ENCODE data around the gene TNRC18. TPM values are rescaled to one million over a fixed set of nuclear protein-coding genes. Genes with fewer than 3 reads are reported as not detected.

Gene TNRC18
- total RNA-seq, 1 experiment from 2014 or later, result 91.7 TPM

GRCh38 chr7:5429857-5430611 lies 6.4 kb upstream of the TNRC18 start:
- intact Hi-C loops (cut with micrococcal nuclease; ENCODE audit: unreplicated experiment), result no loop called here
- H3K9me3 ChIP-seq (ENCODE audit: low read depth, low read length, poor library complexity, severe bottlenecking), result no peaks in the 10 kb centered on the region
- CTCF ChIA-PET, result no interaction called here
- H3K36me3 ChIP-seq (ENCODE audit: insufficient read depth, low read length, poor library complexity, severe bottlenecking), result no peaks in the 10 kb centered on the region
- peak; percentile 81 for DNase-seq (ENCODE audit: low spot score)
- POLR2A ChIA-PET (ENCODE audit: low non-redundant PET), result no interaction called here
- peak overlapping the region; percentile 79 for H3K4me3 ChIP-seq (ENCODE audit: low read depth, low read length, poor library complexity, severe bottlenecking)
- H3K27me3 ChIP-seq (replicated peaks; ENCODE audit: insufficient read depth, low read depth, low read length, poor library complexity), result no peaks in the 10 kb centered on the region
- BruUV-seq (replicated peaks), result no TSS peak
- H3K4me1 ChIP-seq (ENCODE audit: insufficient read depth, low read length, poor library complexity, severe bottlenecking), result peaks cover 33% of the 10 kb centered on the region
- H3K27ac ChIP-seq (ENCODE audit: low read depth, low read length, poor library complexity, severe bottlenecking), result peak overlapping the region; percentile 99
- TF ChIP-seq CTCF (conservative IDR thresholded peaks at IDR 0.05; ENCODE audit: low read depth, low read length), result no peak
- no peak for TF ChIP-seq EZH2 (IDR thresholded peaks at IDR 0.05; ENCODE audit: borderline replicate concordance, low read depth, low read length, poor library complexity, severe bottlenecking)

GRCh38 chr7:5429253-5429856 lies 5.7 kb upstream of the TNRC18 start:
- intact Hi-C loops (cut with micrococcal nuclease; ENCODE audit: unreplicated experiment), result no loop called here
- no peak for TF ChIP-seq CTCF (conservative IDR thresholded peaks at IDR 0.05; ENCODE audit: low read depth, low read length)
- no peak for TF ChIP-seq EZH2 (IDR thresholded peaks at IDR 0.05; ENCODE audit: borderline replicate concordance, low read depth, low read length, poor library complexity, severe bottlenecking)
- Histone ChIP-seq H3K36me3 (ENCODE audit: insufficient read depth, low read length, poor library complexity, severe bottlenecking) (no peaks in the 10 kb centered on the region), H3K27ac (ENCODE audit: low read depth, low read length, poor library complexity, severe bottlenecking) (peak overlapping the region; percentile 99), H3K9me3 (ENCODE audit: low read depth, low read length, poor library complexity, severe bottlenecking) (no peaks in the 10 kb centered on the region), H3K27me3 (replicated peaks; ENCODE audit: insufficient read depth, low read depth, low read length, poor library complexity) (no peaks in the 10 kb centered on the region), H3K4me1 (ENCODE audit: insufficient read depth, low read length, poor library complexity, severe bottlenecking) (peaks cover 33% of the 10 kb centered on the region), H3K4me3 (ENCODE audit: low read depth, low read length, poor library complexity, severe bottlenecking) (peak overlapping the region; percentile 79)
- ChIA-PET CTCF (no interaction called here), POLR2A (ENCODE audit: low non-redundant PET) (no interaction called here)
- no peak for DNase-seq (ENCODE audit: low spot score)
- BruUV-seq (replicated peaks), result no TSS peak

- Histone ChIP-seq H3K27me3 (replicated peaks; ENCODE audit: insufficient read depth, low read depth, low read length, poor library complexity) (no peaks in the 10 kb centered on the region), H3K27ac (ENCODE audit: low read depth, low read length, poor library complexity, severe bottlenecking) (peak overlapping the region; percentile 99), H3K36me3 (ENCODE audit: insufficient read depth, low read length, poor library complexity, severe bottlenecking) (no peaks in the 10 kb centered on the region), H3K9me3 (ENCODE audit: low read depth, low read length, poor library complexity, severe bottlenecking) (no peaks in the 10 kb centered on the region), H3K4me1 (ENCODE audit: insufficient read depth, low read length, poor library complexity, severe bottlenecking) (peaks cover 33% of the 10 kb centered on the region), H3K4me3 (ENCODE audit: low read depth, low read length, poor library complexity, severe bottlenecking) (peak overlapping the region; percentile 79)
- no peak for TF ChIP-seq EZH2 (IDR thresholded peaks at IDR 0.05; ENCODE audit: borderline replicate concordance, low read depth, low read length, poor library complexity, severe bottlenecking)
- TF ChIP-seq CTCF (conservative IDR thresholded peaks at IDR 0.05; ENCODE audit: low read depth, low read length), result peak; percentile 44
- TSS peak; percentile 24 for BruUV-seq (replicated peaks)
- CTCF ChIA-PET, result no interaction called here
- intact Hi-C loops (cut with micrococcal nuclease; ENCODE audit: unreplicated experiment), result no loop called here
- POLR2A ChIA-PET (ENCODE audit: low non-redundant PET), result no interaction called here
- peak; percentile 95 for DNase-seq (ENCODE audit: low spot score)
Measured at GRCh38 chr7:5428478-5429252, 5.0 kb upstream of the TNRC18 start.
